HG03108 (cell line): ENCODE data around the gene CHCHD6.

Experiments
- ATAC-seq: cut with Tn5 transposase; IDR thresholded peaks from one replicate; pipeline ENCODE4 v1.9.1; 2021; ENCODE audit warnings: moderate library complexity; ENCODE audit not compliant: unreplicated experiment

CHCHD6 gene

GRCh38 chr3:126742057-126742456 lies 38.0 kb downstream of the CHCHD6 start:
- ATAC-seq = no peak

- ATAC-seq = no peak
These were observed 39.3 kb downstream of the CHCHD6 start for GRCh38 chr3:126743350-126743749.

- ATAC-seq = no peak
These were observed 39.7 kb downstream of the CHCHD6 start for GRCh38 chr3:126743781-126744180.

GRCh38 chr3:126745760-126746394 lies 41.8 kb downstream of the CHCHD6 start:
- no peak for ATAC-seq

- no peak for ATAC-seq
These were observed 42.5 kb downstream of the CHCHD6 start for GRCh38 chr3:126746395-126747177.

GRCh38 chr3:126747768-126748167 lies 43.7 kb downstream of the CHCHD6 start:
- no peak for ATAC-seq

GRCh38 chr3:126748701-126749546 lies 44.9 kb downstream of the CHCHD6 start:
- no peak for ATAC-seq

- no peak for ATAC-seq
These were observed 45.5 kb downstream of the CHCHD6 start for GRCh38 chr3:126749547-126749875.

GRCh38 chr3:126749931-126750755 lies 46.1 kb downstream of the CHCHD6 start:
- no peak for ATAC-seq

- ATAC-seq = no peak
These were observed 46.7 kb downstream of the CHCHD6 start for GRCh38 chr3:126750756-126751121.

- ATAC-seq = no peak
These were observed 47.7 kb downstream of the CHCHD6 start for GRCh38 chr3:126751611-126752302.

GRCh38 chr3:126752303-126753190 lies 48.5 kb downstream of the CHCHD6 start:
- peak; percentile 77 for ATAC-seq

GRCh38 chr3:126753191-126754160 lies 49.4 kb downstream of the CHCHD6 start:
- ATAC-seq = no peak

GRCh38 chr3:126755866-126756265 lies 51.8 kb downstream of the CHCHD6 start:
- no peak for ATAC-seq

- ATAC-seq = no peak
These were observed 54.0 kb downstream of the CHCHD6 start for GRCh38 chr3:126758026-126758425.

- no peak for ATAC-seq
These were observed 54.8 kb downstream of the CHCHD6 start for GRCh38 chr3:126758882-126759281.

- no peak for ATAC-seq
These were observed 56.5 kb downstream of the CHCHD6 start for GRCh38 chr3:126760541-126760940.

- no peak for ATAC-seq
These were observed 59.0 kb downstream of the CHCHD6 start for GRCh38 chr3:126763035-126763434.
